8988T (cell line): ENCODE measurements around the gene BEND6.
"Not testable (repeated sequence)": the region's sequence is repeated elsewhere in the genome, so short reads cannot be mapped to it uniquely, and the experiment has no call there.

Experiments
- DNase-seq: peaks from one replicate; pipeline ENCODE4 v3.0.0; 2011

Gene BEND6

DNA sequence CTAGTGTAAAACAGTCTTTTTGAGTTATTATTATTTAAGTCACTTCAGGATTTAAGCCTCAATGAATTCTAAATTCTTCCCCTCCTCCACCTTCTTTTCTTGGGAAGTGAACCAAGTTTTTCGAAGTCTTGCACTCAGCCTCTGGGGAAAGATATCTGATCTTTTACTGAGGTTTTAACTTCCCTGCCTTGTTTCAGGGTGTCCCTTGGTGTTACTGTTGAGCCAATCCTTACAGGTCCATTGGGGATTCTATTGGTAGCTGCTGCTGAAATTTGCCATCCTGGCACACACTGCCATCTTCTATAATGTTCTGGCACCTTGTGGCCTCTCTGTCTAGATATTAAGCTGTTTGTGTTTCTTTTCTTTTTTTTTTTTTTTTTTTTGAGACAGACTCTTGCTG lies 31.7 kb downstream of the BEND6 start:
- no peak for DNase-seq

DNA sequence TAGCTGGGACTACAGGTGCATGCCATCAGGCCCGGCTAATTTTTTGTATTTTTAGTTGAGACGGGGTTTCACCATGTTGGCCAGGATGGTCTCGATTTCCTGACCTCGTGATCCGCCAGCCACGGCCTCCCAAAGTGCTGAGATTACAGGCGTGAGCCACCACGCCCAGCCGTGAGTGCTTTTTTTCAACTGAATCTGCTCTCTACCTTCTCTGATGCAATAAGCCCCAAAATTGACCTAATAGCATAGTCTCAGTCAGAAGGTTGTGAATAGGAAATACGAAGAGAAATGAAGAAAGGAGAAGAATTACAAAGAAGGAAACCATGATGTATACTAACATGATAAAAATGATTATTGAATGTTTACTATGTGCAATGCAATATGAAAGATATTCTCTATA lies 33.2 kb downstream of the BEND6 start:
- no peak for DNase-seq

DNA sequence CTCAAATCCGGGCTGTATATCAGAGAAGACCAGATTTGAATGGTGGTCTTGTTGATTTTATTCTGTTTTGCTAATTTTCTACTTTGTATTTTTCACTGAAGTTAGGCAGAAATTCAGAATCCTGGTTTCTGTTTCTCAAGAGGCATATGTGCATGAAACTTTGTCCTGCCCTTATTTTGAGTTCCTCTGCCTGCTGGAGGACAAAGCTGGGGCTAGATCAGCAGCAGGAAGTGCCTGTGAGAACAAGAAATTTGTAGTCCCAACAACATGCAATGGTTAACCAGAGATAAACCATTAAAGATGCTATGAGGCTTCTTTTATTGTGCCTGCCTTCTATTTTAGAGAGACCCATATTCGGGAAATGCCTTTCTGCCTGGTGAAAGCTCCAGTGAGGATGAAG lies 37.1 kb downstream of the BEND6 start:
- no peak for DNase-seq

DNA sequence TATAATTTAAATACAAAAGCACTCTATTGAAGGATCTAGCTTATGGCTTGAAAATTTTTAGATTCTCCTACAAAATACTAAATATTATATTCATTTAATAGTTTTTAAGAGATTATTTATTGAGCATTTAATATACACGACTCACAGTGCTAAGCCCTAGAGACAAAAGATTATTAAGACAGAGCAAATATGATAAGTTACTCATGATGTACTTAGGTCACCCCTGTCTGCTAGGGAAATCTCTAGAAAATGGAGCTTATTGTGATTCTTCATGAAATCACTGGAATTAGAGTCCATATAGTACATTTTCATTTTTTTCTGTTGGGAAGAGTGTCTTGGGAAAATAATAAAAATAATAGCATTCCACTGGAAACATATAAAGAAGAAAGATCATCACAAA lies 37.8 kb downstream of the BEND6 start:
- no peak for DNase-seq

DNA sequence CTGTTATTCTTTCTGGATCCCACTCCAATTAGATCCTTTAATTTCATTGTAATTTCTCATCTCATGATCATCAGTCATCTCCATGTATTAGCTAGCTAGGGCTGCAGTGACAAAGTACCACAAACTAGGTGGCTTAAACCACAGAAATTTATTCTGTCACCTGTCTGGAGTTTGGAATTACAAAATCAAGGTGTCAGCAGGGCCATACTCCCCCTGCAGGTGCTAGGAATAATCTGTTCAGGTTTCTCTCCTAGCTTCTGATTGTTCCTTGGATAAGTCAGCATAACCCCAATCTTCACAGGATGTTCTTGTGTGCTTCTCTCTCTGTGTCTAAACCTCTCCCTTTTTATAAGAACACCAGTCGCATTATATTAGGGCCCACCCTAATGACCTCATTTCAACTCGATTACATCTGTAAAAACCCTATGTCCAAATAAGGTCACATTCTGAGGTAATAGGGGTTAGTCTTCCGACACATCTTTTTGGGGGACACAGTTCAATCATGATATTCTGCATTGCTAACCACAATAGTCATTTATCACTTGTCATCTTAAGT lies 40.5 kb downstream of the BEND6 start:
- DNase-seq: no peak

DNA sequence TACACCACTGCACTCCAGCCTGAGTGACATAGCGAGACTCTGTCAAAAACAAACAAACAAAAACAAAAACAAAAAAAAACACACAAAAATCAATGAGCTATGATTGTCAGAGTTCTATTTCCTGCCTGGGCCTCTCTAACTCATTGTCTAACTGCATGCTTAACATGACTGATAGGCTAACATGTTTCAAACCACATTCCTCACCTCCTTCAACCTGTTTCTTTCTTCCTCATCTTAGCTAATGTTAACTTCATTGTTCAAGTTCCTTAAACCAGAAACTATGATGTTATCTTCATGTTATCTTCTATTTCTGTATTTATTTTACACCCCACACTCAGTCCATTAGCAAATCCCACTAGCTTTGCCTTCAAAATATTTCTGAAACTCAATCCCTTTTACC lies 41.5 kb downstream of the BEND6 start:
- DNase-seq: no peak

DNA sequence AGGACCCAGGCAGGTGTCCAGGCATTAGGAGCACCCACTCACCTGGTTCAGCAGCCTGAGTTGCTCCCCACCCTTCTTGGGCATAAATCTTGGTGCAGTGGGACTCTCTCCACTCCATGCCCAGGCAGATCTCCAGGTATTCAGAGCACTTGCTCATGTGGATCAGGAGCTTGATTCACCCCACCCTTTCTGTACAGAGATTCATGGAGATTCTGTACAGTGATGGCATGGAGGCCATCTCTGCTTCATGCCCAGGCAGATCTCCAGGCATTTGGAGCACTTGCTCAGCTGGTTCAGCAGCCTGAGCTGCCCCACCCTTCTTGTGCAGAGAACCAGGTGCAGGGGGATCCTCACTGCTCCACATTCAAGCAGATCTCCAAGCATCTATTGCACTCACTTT lies 44.1 kb downstream of the BEND6 start:
- no peak for DNase-seq

DNA sequence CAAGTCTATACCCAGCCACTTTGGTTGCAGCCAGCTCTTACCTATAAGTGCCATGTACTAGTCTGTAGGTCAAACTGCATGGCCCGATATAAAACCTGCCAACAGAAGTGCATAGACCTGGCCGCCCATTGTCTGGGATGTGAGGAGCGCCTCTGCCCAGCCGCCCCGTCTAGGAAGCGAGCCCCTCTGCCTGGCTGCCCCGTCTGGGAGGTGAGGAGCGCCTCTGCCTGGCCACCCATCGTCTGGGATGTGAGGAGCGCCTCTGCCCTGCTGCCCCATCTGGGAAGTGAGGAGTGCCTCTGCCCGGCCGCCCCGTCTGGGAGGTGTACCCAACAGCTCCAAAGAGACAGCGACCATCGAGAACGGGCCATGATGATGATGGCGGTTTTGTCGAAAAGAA lies 44.8 kb downstream of the BEND6 start:
- not testable (repeated sequence) for DNase-seq

DNA sequence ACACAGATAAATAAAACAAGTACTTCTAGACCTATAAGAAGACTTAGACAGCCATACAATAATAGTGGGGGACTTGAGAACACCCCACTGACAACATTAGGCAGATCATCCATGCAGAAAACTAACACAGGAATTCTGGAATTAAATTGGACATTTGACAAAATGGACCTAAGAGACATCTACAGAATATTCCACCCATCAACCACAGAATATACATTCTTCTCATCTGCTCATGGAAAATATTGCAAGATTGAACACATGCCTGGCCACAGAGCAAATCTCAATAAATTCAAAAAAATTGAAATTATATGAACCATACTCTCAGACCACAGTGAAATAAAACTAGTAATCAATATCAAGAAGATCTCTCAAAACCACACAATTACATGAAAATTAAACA lies 47.3 kb downstream of the BEND6 start:
- no peak for DNase-seq

DNA sequence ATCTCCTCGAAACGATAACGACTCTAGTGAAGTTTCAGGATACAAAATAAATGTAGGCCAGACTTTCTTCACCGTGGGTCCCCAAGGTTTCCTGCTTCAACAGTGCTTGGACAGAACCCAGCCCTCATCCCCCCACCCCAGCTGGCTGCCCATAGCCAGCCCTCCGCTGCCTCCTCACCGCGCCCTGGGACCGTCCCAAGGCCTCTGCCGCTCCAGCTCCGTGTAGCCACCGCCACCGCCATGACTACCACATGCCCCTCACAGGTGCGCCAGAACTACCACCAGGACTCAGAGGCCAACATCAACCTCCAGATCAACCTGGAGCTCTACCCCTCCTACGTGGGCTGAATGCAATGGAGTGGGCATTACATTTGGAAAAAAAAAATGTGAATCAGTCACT lies 49.4 kb downstream of the BEND6 start:
- DNase-seq: no peak

DNA sequence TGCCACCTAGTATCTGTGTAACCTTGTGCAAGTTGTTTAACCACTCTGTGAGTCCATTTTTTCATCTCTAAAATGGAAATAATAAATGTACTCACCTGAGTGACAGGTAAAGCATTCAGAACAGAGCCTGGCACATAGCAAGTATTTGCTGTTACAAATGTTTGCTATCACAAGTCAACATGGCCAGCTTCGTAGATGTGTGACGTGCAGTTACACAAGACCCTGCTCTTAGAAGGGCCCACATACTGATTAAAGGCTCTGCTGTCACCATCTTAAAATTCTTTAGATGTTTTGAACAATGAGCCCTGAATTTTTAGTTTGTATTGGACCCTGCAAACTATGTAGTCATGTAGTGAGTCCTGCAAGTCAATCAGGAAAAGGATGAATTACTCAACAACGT lies 51.2 kb downstream of the BEND6 start:
- no peak for DNase-seq

DNA sequence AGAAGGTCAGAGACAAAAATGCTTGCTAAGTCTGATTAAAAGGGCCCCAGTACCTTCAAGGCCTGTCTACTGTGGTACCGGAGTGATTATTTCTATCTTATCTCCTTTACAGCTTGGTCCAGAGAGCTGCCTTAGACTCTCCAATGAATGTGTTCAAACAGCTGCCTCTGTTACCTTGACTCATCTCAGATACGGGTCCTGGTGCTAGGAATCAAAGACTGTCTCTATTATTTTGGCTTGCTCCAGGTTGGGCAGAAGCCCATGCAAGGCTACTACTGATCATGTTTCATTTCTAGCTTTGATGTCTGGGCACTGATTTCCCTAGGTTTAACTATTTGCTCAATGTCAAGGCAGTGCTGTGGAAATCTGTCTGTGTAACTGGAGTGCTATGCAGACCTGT lies 53.2 kb downstream of the BEND6 start:
- not testable (repeated sequence) for DNase-seq

DNA sequence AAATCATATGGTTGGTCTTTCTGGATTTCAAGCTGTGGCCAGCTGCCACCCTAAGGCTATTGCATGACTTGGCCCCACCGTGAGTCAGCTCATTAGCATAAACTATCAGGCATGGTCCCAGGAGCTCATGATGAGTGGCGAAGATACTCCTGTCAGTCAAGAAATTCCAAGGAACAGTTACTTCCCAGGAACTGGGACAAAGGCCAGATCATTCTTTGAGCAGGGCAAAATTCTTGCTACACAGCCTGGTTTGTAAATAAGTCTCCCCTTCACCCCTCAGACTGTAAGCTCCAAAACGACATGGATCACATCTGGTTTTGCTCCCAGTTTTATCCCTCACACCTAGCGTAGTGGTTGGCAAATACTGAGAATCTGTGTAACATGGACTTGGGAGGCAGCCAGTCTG lies 58.6 kb downstream of the BEND6 start:
- no peak for DNase-seq

DNA sequence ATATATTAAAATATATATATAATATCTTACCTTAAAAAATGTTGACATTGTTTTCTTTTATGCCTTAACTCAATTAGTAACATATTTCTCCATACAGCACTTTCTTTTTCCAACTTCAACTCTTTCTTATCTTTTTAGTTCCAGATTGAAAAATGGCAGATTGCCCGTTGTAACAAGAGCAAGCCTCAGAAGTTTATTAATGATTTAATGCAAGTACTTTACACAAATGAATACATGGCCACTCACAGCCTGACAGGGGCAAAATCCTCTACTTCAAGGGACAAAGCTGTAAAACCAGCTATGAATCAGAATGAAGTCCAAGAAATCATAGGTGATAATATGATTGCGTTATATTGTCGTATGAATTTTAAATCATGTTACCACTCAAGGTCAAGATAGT lies 62.2 kb downstream of the BEND6 start:
- DNase-seq: no peak

DNA sequence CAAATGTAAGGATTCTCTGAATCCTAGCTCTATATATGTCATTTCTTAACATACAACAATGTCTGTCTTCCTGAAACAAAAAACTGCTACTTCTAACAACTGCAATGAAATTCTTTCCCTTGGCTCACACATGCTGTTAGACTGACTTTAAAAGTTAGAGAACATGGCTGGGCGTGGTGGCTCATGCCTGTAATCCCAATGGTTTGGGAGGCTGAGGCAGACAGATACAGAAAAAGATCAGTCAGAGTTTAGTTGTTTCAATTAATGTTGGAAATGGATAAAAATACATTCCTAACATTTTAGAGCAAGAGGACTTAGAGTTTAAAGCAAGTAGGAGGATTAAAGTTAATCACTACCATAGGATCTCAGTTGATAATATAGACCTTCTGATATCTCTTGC lies 62.9 kb downstream of the BEND6 start:
- DNase-seq: no peak

DNA sequence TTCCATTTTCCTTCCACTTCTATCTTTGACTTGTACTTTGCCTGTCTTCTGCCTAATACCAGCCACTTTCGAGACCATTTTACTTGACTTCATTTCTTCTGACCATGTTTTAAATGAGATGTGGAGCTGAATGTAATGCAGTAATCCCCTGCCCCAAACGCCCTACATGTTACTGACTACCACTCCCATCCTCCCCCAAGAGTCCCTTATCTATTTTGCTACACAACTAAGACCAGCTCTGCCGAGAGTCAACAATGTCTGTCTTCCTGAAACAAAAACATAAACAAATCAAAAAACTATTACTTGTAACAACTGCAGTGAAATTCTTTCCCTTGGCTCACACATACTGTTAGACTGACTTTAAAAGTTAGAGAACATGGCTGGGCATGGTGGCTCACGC lies 64.5 kb downstream of the BEND6 start:
- DNase-seq: no peak

DNA sequence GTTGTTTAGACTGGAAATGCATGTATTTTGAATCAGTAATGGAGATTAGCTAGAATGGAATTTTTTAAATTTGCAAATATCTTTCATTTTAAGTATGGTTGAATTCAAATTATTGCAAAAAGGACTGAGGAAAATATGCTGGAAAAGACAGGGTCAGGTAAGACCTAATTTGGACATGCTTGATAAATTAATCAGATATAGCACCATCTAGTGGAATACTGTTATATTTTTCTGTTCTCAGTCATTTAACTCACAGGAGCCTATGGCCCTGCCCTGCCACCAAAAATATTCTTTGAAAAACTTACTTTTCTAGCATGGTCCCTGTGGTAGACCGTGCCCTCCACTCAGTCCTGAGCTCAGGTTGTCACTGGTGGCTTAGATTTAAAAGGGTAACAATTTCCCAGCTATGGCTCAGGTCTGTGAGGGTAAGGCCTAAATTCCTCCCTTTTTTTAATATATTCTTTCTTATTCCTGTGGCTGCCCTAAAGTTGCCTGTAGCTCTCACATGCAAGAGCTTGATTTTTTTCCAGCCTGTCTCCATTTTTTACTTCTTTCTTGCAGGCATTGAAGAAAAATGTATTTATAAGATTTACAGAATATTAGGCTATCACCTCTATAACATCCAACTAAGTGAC lies 66.3 kb downstream of the BEND6 start:
- DNase-seq: no peak

DNA sequence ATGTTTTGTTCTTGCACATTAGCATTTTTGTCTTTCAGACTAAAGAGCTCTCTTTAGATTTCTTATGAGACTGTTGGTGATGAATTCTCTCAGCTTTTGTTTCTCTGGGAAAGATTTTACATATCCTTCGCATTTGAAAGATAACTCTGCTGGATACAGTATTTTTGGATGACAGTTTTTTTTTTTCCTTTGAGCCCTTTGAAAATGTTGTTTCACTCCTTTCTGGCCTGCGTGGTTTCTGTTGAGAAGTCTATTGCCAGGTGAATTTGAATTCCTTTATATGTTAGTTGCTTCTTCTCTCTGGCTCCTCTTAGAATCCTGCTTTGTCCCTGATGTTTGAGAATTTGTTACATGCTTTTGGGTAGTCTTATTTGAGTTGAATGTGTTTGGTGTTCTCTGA lies 69.4 kb downstream of the BEND6 start:
- no peak for DNase-seq

DNA sequence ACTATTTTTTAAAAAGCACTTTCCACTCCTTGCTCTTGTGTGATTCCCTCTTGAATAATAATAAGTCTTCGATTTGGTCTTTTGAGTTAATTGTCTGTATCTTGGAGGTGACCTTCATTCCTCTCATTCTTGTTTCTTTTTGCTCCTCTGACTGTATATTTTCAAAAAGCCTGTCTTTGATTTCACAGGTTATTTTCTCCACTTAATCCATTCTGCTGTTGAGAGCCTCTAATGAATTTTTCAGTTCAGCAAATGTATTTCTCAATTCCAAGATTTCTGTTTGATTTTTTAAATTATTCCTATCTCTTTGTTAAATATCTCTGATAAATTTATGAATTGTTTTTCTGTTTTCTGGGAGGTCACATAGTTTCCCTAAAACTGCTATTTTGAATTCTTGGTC lies 69.9 kb downstream of the BEND6 start:
- DNase-seq: no peak

DNA sequence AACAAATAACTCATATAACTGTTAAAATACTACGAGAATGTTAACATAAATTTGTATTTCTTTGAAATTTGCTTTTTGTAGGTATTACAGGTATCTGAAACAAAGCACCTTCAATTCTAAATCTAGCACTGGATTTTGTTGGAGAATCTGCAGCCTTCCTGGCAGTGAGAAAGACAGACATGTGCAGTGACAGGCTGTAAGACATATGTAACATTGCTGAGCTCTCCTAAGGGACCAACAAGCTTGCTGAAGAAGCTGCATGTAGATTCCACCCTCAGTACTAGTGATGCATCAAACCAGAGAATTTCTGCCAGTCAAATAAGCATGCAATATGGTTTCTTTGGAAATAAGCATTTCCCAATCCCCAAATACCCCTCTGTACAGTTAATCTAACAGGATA lies 71.1 kb downstream of the BEND6 start:
- no peak for DNase-seq

DNA sequence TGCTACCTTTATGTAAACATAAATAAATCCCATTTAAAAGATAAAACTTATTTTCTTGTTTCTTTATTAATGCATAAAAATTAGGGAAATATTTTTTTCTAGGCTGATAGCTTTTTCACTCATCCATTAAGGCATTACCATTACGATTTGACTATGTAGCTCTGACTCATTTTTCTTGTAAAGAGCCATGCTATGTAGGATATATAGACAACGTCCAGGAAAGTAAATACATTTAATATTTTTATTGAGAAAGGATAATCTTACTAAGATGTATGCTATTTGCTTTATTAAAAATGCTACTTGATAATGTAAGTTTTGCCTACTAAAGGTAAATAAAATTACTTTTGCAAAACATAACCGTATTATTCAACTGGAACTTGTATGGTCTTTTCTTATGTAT lies 72.4 kb downstream of the BEND6 start:
- DNase-seq: no peak

DNA sequence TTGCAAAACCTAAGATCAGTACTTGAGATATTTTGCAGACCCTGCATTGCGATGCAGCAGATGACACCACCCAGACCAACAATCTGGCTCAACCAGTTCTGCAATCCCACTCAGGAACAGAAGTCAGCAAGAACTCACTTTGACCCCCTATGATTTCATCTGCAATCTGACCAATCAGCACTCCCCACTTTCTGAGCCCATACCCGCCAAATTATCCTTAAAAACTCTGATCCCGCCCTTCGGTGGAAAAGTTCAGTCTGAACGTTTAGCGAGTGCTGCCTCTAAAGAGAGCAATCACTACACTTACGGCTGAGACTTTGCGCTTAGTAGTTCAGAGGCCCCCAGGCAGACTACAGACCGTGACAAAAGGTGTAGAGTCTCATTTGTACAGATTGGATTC lies 74.3 kb downstream of the BEND6 start:
- DNase-seq: no peak

DNA sequence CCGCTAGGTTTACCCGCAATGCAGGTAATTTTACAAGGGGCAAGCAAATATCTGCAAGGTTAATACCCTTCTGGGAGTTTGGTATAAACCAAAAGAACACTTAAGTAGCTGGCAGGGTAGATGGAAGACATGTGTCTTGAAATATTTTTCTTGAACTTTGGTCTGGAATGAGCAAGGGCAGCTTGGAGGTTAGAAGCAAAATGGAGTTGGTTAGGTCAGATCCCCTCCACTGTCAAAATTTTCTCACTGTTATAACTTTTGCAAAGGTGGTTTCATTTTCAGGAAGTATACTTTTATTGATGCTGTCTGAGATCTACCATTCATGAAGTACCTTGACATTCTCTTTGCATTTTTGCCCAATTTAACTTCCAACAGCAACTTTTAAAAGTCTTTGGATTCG lies 78.3 kb downstream of the BEND6 start:
- DNase-seq: no peak

DNA sequence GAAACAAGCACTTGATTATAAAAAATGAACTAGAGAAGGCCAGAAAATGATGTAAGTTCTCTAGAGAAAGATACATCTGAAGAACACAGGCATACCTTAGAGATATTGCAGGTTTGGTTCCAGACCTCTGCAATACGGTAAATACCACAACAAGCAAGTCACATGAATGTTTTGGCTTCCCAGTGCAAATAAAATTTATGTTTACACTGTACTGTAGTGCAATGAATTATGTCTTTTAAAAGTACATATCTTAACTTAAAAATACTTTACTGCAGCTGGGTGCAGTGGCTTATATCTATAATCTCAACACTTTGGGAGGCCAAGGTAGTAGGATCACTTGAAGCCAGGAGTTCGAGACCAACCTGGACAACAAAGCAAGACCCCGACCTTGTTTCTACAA lies 80.6 kb downstream of the BEND6 start:
- DNase-seq: no peak

DNA sequence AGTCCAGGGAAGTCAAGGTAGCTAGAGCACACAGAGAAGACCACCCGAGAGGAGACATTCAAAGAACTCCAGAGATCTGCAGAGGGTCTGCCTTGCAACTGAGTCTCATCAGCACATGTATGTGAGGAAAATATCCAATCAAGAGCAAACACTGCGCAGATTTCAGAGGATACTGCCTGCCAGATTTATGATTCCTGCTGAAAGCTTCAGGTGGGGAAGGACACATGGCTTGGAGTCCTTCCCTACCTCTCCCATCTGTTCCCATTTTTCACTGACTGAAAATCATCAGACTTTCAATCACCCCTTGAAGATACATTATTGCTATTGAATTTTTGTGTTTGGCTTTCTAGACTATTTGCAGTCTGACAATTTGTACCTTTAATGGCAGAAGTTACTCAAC lies 84.0 kb downstream of the BEND6 start:
- no peak for DNase-seq

DNA sequence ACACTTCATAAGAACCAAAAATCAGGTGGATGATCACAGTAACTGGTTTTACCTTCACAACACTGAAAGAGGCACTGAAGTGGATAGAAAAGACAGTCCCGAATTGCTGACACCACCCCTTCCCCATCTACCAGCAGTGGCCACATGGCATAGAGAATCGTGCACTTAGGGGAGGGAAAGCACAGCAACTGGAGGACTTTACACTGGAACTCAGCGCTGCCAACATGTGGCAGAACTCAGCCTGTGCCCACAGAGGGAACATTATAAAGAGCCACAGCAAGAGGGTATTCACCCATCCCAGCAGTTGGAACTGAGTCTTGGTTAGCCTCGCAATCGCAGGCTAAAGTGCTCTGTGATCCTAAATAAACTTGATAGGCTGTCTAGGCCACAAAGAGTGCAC lies 85.1 kb downstream of the BEND6 start:
- DNase-seq: no peak
